ENCODE data around the gene KCNJ18.
"Not testable (repeated sequence)": the region's sequence is repeated elsewhere in the genome, so short reads cannot be mapped to it uniquely, and the experiment has no call there.

Gene KCNJ18

GRCh38 chr17:21691883-21692703 lies at the start of gene KCNJ18:
Gene KCNJ18 (plus strand): TSS chr17:21692523. CDS start chr17:21702787, 10,264 bp downstream.
- DNase-seq = not testable (repeated sequence)

GRCh38 chr17:21648125-21648524 lies 44.2 kb upstream of the KCNJ18 start:
- DNase-seq = not testable (repeated sequence)

- not testable (repeated sequence) for DNase-seq
Observed at GRCh38 chr17:21650043-21650442, 42.3 kb upstream of the KCNJ18 start.

GRCh38 chr17:21652049-21652448 lies 40.3 kb upstream of the KCNJ18 start:
- peak; percentile 4 for DNase-seq

- not testable (repeated sequence) for DNase-seq
Observed at GRCh38 chr17:21653211-21653610, 39.1 kb upstream of the KCNJ18 start.

- DNase-seq = not testable (repeated sequence)
Observed at GRCh38 chr17:21656518-21657309, 35.6 kb upstream of the KCNJ18 start.

GRCh38 chr17:21659635-21660034 lies 32.7 kb upstream of the KCNJ18 start:
- not testable (repeated sequence) for DNase-seq

- not testable (repeated sequence) for DNase-seq
Observed at GRCh38 chr17:21661455-21661854, 30.9 kb upstream of the KCNJ18 start.

GRCh38 chr17:21663166-21663565 lies 29.2 kb upstream of the KCNJ18 start:
- not testable (repeated sequence) for DNase-seq

- DNase-seq = not testable (repeated sequence)
Observed at GRCh38 chr17:21663614-21664474, 28.5 kb upstream of the KCNJ18 start.

GRCh38 chr17:21665171-21665570 lies 27.2 kb upstream of the KCNJ18 start:
- DNase-seq = not testable (repeated sequence)

GRCh38 chr17:21665935-21666493 lies 26.3 kb upstream of the KCNJ18 start:
- not testable (repeated sequence) for DNase-seq

GRCh38 chr17:21666711-21667412 lies 25.5 kb upstream of the KCNJ18 start:
- DNase-seq = not testable (repeated sequence)

- not testable (repeated sequence) for DNase-seq
Observed at GRCh38 chr17:21667413-21668117, 24.8 kb upstream of the KCNJ18 start.

- not testable (repeated sequence) for DNase-seq
Observed at GRCh38 chr17:21668118-21668488, 24.2 kb upstream of the KCNJ18 start.

- not testable (repeated sequence) for DNase-seq
Observed at GRCh38 chr17:21668746-21669508, 23.4 kb upstream of the KCNJ18 start.

GRCh38 chr17:21669616-21670360 lies 22.5 kb upstream of the KCNJ18 start:
- DNase-seq = not testable (repeated sequence)

- not testable (repeated sequence) for DNase-seq
Observed at GRCh38 chr17:21670361-21671155, 21.8 kb upstream of the KCNJ18 start.

GRCh38 chr17:21671437-21671836 lies 20.9 kb upstream of the KCNJ18 start:
- not testable (repeated sequence) for DNase-seq

Data from NCI-H1105 treated with DMSO at 0.1 percent for 48 hours (cell line).